Measurements from ENCODE around the gene HECTD4. TPM values are rescaled to one million over a fixed set of nuclear protein-coding genes. Genes with fewer than 3 reads are reported as not detected.

Gene HECTD4
- total RNA-seq, 1 experiment from 2014 or later, result 30.0 TPM

GRCh38 chr12:112296183-112296582, 86.0 kb downstream of the HECTD4 start:
- Mint-ChIP-seq H3K36me3 (ENCODE audit: insufficient read depth in 1 of 3, low read depth in 3 of 3) (peaks cover 0 to 4% (median 0%) of the 10 kb centered on the region in 3 experiments; a peak in 1 of 7 replicates), H3K27ac (no peak overlapping the region), H3K27me3 (ENCODE audit: low read depth) (no peaks in the 10 kb centered on the region), H3K4me1 (no peaks in the 10 kb centered on the region), H3K9me3 (no peaks in the 10 kb centered on the region), H3K4me3 (no peak overlapping the region)
- H2BK15ac ChIP-seq (ENCODE audit: low read depth, low read length), result no peak overlapping the region
- no peak overlapping the region for H2BK20ac ChIP-seq (ENCODE audit: low read depth, low read length, poor library complexity, severe bottlenecking)
- H2BK120ac ChIP-seq (ENCODE audit: low read depth, low read length, poor library complexity, severe bottlenecking), result no peak overlapping the region
- H2AFZ ChIP-seq (ENCODE audit: low read length), result no peak overlapping the region
- H3K4ac ChIP-seq (ENCODE audit: low read depth, low read length), result no peak overlapping the region
- H3K23ac ChIP-seq (ENCODE audit: insufficient read length, low read depth, low read length), result no peak overlapping the region
- no peaks in the 10 kb centered on the region; the same call in 1 of the 2 replicates for H3K79me2 ChIP-seq (ENCODE audit: insufficient read depth, low read length)
- no peak overlapping the region for H2AK5ac ChIP-seq (ENCODE audit: insufficient read length, low read length)
- no peaks in the 10 kb centered on the region for H3K27me3 ChIP-seq (ENCODE audit: insufficient read depth, low read length)
- H4K91ac ChIP-seq (ENCODE audit: insufficient read length, low read depth, low read length), result no peak overlapping the region
- no peak for DNase-seq
- no peak overlapping the region for H3K14ac ChIP-seq (ENCODE audit: insufficient read depth, low read length)
- H4K8ac ChIP-seq (replicated peaks; ENCODE audit: insufficient read length, low read depth, low read length), result no peak overlapping the region
- H4K5ac ChIP-seq (ENCODE audit: insufficient read length, low read depth, low read length), result no peak overlapping the region
- no peak overlapping the region for H3K9ac ChIP-seq (ENCODE audit: extremely low read depth, insufficient read length, low read length)
- H3K27ac ChIP-seq (ENCODE audit: insufficient read length, low read depth, low read length), result no peak overlapping the region
- no peaks in the 10 kb centered on the region for H3K79me1 ChIP-seq (ENCODE audit: insufficient read depth, low read depth, low read length, poor library complexity, severe bottlenecking)
- no peak overlapping the region for H3K4me2 ChIP-seq (ENCODE audit: insufficient read depth, insufficient read length, low read length)
- no peaks in the 10 kb centered on the region for H4K20me1 ChIP-seq (ENCODE audit: control insufficient read depth, insufficient read depth, insufficient read length)
- H3K9me3 ChIP-seq (ENCODE audit: control insufficient read depth, low read depth, low read length), result peaks cover 6% of the 10 kb centered on the region
- H3T11ph ChIP-seq (ENCODE audit: low read length), result no peak overlapping the region
- TF ChIP-seq CTCF (conservative IDR thresholded peaks at IDR 0.05), result no peak
- H3K56ac ChIP-seq (ENCODE audit: insufficient read length, low read depth, low read length), result no peak overlapping the region
- no peak overlapping the region for H3K18ac ChIP-seq (ENCODE audit: insufficient read length, low read depth, low read length)
- no peaks in the 10 kb centered on the region for H3K4me1 ChIP-seq (ENCODE audit: insufficient read depth, low read length)
- no peaks in the 10 kb centered on the region for H3K23me2 ChIP-seq (ENCODE audit: insufficient read length, low read depth, low read length, poor library complexity, severe bottlenecking)
- WGBS (ENCODE audit: extremely low coverage, insufficient read length, low lambda C conversion rate), result no CpG with 5 or more reads among the region's 3 CpGs
- H2BK12ac ChIP-seq (ENCODE audit: insufficient read length, low read depth, low read length), result no peak overlapping the region
- no peak overlapping the region for H2BK5ac ChIP-seq (ENCODE audit: insufficient read length, low read length)

All from H9 (cell line).